ENCODE results near the gene UAP1.

DNA sequence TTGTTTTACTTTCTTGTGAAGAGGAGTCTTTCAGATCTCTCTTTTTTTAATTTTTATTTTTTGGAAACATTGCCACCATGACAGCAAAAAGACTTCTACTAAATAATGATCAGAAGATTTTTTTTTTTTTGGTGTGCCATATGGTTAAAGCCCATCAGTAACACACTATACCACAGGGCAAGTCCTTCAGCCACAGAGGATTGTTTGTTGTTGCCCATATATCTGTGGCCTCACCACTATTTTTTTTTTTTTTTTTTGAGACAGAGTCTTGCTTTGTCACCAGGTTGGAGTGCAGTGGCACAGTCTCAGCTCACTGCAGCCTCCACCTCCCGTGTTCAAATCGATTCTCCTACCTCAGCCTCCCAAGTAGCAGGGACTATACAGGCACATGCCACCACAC, 29.2 kb downstream of the UAP1 start:
- TF ChIP-seq EZH2phosphoT487 (IDR thresholded peaks at IDR 0.05; ENCODE audit: borderline replicate concordance, low read length) = no peak
- TF ChIP-seq, protein P1, sequence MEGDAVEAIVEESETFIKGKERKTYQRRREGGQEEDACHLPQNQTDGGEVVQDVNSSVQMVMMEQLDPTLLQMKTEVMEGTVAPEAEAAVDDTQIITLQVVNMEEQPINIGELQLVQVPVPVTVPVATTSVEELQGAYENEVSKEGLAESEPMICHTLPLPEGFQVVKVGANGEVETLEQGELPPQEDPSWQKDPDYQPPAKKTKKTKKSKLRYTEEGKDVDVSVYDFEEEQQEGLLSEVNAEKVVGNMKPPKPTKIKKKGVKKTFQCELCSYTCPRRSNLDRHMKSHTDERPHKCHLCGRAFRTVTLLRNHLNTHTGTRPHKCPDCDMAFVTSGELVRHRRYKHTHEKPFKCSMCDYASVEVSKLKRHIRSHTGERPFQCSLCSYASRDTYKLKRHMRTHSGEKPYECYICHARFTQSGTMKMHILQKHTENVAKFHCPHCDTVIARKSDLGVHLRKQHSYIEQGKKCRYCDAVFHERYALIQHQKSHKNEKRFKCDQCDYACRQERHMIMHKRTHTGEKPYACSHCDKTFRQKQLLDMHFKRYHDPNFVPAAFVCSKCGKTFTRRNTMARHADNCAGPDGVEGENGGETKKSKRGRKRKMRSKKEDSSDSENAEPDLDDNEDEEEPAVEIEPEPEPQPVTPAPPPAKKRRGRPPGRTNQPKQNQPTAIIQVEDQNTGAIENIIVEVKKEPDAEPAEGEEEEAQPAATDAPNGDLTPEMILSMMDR (IDR thresholded peaks at IDR 0.05; ENCODE audit: low read depth, low read length, poor library complexity, severe bottlenecking) = no peak
